Astrocyte (in vitro differentiated cells and primary cell): ENCODE results near the gene TMUB2.

ENCODE experiments used
- CTCF ChIP-seq: IDR thresholded peaks from 2 replicates; pipeline ENCODE4 v1.5.1; 2011; ENCODE audit warnings: low read depth, mild to moderate bottlenecking, inconsistent platforms, low read length, moderate library complexity; ENCODE audit not compliant: insufficient read depth
- EZH2 ChIP-seq: IDR thresholded peaks from 2 replicates; pipeline ENCODE4 v1.6.1; 2012; ENCODE audit warnings: mild to moderate bottlenecking, low read length, inconsistent platforms; ENCODE audit not compliant: insufficient read depth

- no peak for TF ChIP-seq CTCF
- TF ChIP-seq EZH2, result no peak
These were observed 16.0 kb downstream of the TMUB2 start for GRCh38 chr17:44202756-44203155.
